DOHH2 (cell line): ENCODE data around the gene PCNX2.

Experiments used
- CTCF ChIP-seq: fragments of 200-600 bp; sonication (generic); IDR thresholded peaks from one replicate; pipeline ENCODE4 v1.5.1; 2014; ENCODE audit warnings: antibody characterized with exemption, mild to moderate bottlenecking, low read depth, low read length; ENCODE audit not compliant: poor library complexity, severe bottlenecking
- EZH2phosphoT487 ChIP-seq: fragments of 200-600 bp; sonication (generic); IDR thresholded peaks from 2 replicates; pipeline ENCODE4 v1.6.1; 2017; ENCODE audit warnings: borderline replicate concordance, mild to moderate bottlenecking, antibody characterized with exemption, low read length, moderate library complexity, mixed read lengths

- no peak for TF ChIP-seq CTCF
- TF ChIP-seq EZH2phosphoT487: no peak
Observed at GRCh38 chr1:232998138-232998537, 297.4 kb downstream of the PCNX2 start.
